ENCODE results near the gene PAK5.

The PAK5 gene

GRCh38 chr20:9741996-9742395, 96.9 kb downstream of the PAK5 start:
- H3K27ac ChIP-seq: no peak overlapping the region
- H3K27me3 ChIP-seq: no peaks in the 10 kb centered on the region
- H3K4me3 ChIP-seq: no peak overlapping the region
- TF ChIP-seq CTCF (IDR thresholded peaks at IDR 0.05): no peak
- intact Hi-C loops (cut with DNase I; ENCODE audit: low total_unique reads): no loop called here
- no peaks in the 10 kb centered on the region for H3K36me3 ChIP-seq
- H3K4me1 ChIP-seq: no peaks in the 10 kb centered on the region
- no peaks in the 10 kb centered on the region for H3K9me3 ChIP-seq
- DNase-seq: no peak

- no peaks in the 10 kb centered on the region for H3K27me3 ChIP-seq
- no peaks in the 10 kb centered on the region for H3K36me3 ChIP-seq
- no peak overlapping the region for H3K4me3 ChIP-seq
- intact Hi-C loops (cut with DNase I; ENCODE audit: low total_unique reads): no loop called here
- no peaks in the 10 kb centered on the region for H3K9me3 ChIP-seq
- DNase-seq: no peak
- H3K4me1 ChIP-seq: no peaks in the 10 kb centered on the region
- no peak for TF ChIP-seq CTCF (IDR thresholded peaks at IDR 0.05)
- H3K27ac ChIP-seq: no peak overlapping the region
These were observed 98.4 kb downstream of the PAK5 start for GRCh38 chr20:9740486-9740885.

GRCh38 chr20:9739991-9740390, 98.9 kb downstream of the PAK5 start:
- Histone ChIP-seq H3K4me1 (no peaks in the 10 kb centered on the region), H3K9me3 (no peaks in the 10 kb centered on the region), H3K27ac (no peak overlapping the region), H3K27me3 (no peaks in the 10 kb centered on the region), H3K4me3 (no peak overlapping the region), H3K36me3 (no peaks in the 10 kb centered on the region)
- intact Hi-C loops (cut with DNase I; ENCODE audit: low total_unique reads): no loop called here
- no peak for DNase-seq
- no peak for TF ChIP-seq CTCF (IDR thresholded peaks at IDR 0.05)

GRCh38 chr20:9736373-9736772, 102.5 kb downstream of the PAK5 start:
- no peaks in the 10 kb centered on the region for H3K9me3 ChIP-seq
- H3K4me3 ChIP-seq: no peak overlapping the region
- intact Hi-C loops (cut with DNase I; ENCODE audit: low total_unique reads): no loop called here
- no peak overlapping the region for H3K27ac ChIP-seq
- no peak for DNase-seq
- no peaks in the 10 kb centered on the region for H3K4me1 ChIP-seq
- no peak for TF ChIP-seq CTCF (IDR thresholded peaks at IDR 0.05)
- H3K36me3 ChIP-seq: no peaks in the 10 kb centered on the region
- H3K27me3 ChIP-seq: no peaks in the 10 kb centered on the region

GRCh38 chr20:9723501-9724202, 115.2 kb downstream of the PAK5 start:
- Histone ChIP-seq H3K27me3 (no peaks in the 10 kb centered on the region), H3K36me3 (no peaks in the 10 kb centered on the region), H3K9me3 (no peaks in the 10 kb centered on the region), H3K4me1 (no peaks in the 10 kb centered on the region), H3K4me3 (no peak overlapping the region), H3K27ac (no peak overlapping the region)
- TF ChIP-seq CTCF (IDR thresholded peaks at IDR 0.05): no peak
- DNase-seq: no peak
- intact Hi-C loops (cut with DNase I; ENCODE audit: low total_unique reads): no loop called here

GRCh38 chr20:9711872-9712271, 127.0 kb downstream of the PAK5 start:
- Histone ChIP-seq H3K36me3 (no peaks in the 10 kb centered on the region), H3K9me3 (no peaks in the 10 kb centered on the region), H3K27me3 (no peaks in the 10 kb centered on the region), H3K27ac (no peak overlapping the region), H3K4me3 (no peak overlapping the region), H3K4me1 (no peaks in the 10 kb centered on the region)
- DNase-seq: no peak
- intact Hi-C loops (cut with DNase I; ENCODE audit: low total_unique reads): no loop called here
- TF ChIP-seq CTCF (IDR thresholded peaks at IDR 0.05): no peak

All from tibial artery (tissue), 4 donors.